Neutrophil (primary cell): ENCODE measurements around the gene PLA2G4B.

ENCODE experiments used
- H3K27ac ChIP-seq: fragments of 200-600 bp; sonication (generic); 2 replicates; pipeline ENCODE4 v1.5.1; 2016; ENCODE audit warnings: mild to moderate bottlenecking, moderate library complexity
- H3K27me3 ChIP-seq: fragments of 200-600 bp; sonication (generic); 2 replicates; pipeline ENCODE4 v1.6.0; 2016; ENCODE audit warnings: mild to moderate bottlenecking
- H3K36me3 ChIP-seq: fragments of 200-600 bp; sonication (generic); 2 replicates; pipeline ENCODE4 v1.5.1; 2017
- H3K4me1 ChIP-seq, 2 experiments: fragments of 200-600 bp in 1 of 2; sonication (generic) in 1 of 2; 1 replicate in 1 of 2; 2 replicates in 1 of 2; pipeline versions ENCODE4 v1.5.1 to v1.6.1; 2013 to 2016; ENCODE audit warnings: low read depth in 1 of 2, low read length in 1 of 2, mild to moderate bottlenecking in 1 of 2, moderate library complexity in 1 of 2; ENCODE audit not compliant: control insufficient read depth in 1 of 2, insufficient read depth in 1 of 2
- H3K4me3 ChIP-seq, 2 experiments: fragments of 200-600 bp in 1 of 2; sonication (generic) in 1 of 2; 1 replicate in 1 of 2; 2 replicates in 1 of 2; pipeline ENCODE4 v1.5.1; 2013 to 2016; ENCODE audit warnings: low read depth in 1 of 2, low read length in 1 of 2, mild to moderate bottlenecking in 1 of 2, moderate library complexity in 1 of 2
- H3K9me3 ChIP-seq: fragments of 200-600 bp; sonication (generic); 2 replicates; pipeline ENCODE4 v1.5.1; 2016
- TF ChIP-seq, protein P1 (sequence below): fragments of 200-600 bp; sonication (generic); IDR thresholded peaks from 2 replicates; pipeline ENCODE4 v1.5.1; 2016; ENCODE audit warnings: antibody characterized with exemption

PLA2G4B gene

DNA sequence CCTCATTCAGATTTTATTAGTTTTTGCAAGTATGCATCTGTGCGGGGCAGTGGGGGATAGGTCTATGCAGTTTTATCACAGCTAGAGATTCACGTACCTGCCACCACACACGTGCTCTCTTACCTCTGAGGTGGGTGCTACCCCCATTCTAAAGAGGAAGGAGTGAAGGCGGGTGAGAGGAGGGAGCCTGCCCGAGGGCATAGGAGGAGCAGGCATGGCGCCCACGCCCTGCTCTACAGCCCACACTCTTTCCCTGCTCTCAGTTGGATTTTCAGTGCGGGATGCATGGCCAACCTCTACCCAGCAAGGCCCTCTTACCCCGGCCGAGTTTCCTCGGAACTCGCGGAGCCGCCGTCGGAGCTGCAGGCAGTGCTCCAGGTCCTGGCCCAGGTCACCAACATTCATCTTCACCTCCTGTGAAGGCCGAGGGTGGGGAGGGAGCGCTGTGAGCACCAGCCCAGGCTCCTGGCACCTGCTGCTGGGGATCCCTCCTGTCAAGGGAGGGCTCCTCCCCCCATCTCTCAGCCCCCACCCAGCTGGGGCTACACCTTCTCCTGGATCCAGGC lies 26.9 kb downstream of the PLA2G4B start:
- H3K9me3 ChIP-seq, result no peaks in the 10 kb centered on the region
- TF ChIP-seq, protein P1, sequence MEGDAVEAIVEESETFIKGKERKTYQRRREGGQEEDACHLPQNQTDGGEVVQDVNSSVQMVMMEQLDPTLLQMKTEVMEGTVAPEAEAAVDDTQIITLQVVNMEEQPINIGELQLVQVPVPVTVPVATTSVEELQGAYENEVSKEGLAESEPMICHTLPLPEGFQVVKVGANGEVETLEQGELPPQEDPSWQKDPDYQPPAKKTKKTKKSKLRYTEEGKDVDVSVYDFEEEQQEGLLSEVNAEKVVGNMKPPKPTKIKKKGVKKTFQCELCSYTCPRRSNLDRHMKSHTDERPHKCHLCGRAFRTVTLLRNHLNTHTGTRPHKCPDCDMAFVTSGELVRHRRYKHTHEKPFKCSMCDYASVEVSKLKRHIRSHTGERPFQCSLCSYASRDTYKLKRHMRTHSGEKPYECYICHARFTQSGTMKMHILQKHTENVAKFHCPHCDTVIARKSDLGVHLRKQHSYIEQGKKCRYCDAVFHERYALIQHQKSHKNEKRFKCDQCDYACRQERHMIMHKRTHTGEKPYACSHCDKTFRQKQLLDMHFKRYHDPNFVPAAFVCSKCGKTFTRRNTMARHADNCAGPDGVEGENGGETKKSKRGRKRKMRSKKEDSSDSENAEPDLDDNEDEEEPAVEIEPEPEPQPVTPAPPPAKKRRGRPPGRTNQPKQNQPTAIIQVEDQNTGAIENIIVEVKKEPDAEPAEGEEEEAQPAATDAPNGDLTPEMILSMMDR, result no peak

DNA sequence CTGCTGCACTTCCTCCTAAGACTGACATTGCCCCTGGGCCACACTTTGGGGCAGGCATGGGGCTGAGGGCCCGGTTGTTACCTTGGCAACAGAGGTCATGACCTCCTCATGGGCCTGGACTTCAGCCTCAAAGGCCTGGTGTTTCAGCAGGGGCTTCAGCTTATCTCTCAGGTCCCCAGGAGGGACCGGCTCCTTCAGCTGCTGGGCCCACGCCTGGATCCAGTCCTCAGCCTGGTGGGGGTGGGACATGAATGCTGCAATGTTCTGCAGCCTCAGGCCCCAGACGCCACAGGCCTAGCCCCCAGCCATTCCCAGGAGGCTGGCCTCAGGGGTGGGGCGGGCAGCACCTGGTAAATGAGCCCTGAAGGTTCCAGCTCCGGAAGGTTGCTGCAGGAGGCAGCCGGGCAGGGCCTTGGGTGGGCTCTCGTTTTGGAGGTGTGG lies 27.6 kb downstream of the PLA2G4B start:
- no peaks in the 10 kb centered on the region for H3K36me3 ChIP-seq
- H3K27ac ChIP-seq, result no peak overlapping the region
- TF ChIP-seq, protein P1, result no peak
- no peaks in the 10 kb centered on the region for H3K9me3 ChIP-seq
- no peaks in the 10 kb centered on the region for H3K27me3 ChIP-seq
- no peaks in the 10 kb centered on the region for H3K4me1 ChIP-seq
- H3K4me3 ChIP-seq, result no peak overlapping the region

More for the DNA sequence above, 26.9 kb downstream of the PLA2G4B start:
- H3K4me1 ChIP-seq, result no peaks in the 10 kb centered on the region
- no peak overlapping the region for H3K4me3 ChIP-seq
- H3K27ac ChIP-seq, result no peak overlapping the region
- H3K27me3 ChIP-seq, result no peaks in the 10 kb centered on the region
- no peaks in the 10 kb centered on the region for H3K36me3 ChIP-seq

DNA sequence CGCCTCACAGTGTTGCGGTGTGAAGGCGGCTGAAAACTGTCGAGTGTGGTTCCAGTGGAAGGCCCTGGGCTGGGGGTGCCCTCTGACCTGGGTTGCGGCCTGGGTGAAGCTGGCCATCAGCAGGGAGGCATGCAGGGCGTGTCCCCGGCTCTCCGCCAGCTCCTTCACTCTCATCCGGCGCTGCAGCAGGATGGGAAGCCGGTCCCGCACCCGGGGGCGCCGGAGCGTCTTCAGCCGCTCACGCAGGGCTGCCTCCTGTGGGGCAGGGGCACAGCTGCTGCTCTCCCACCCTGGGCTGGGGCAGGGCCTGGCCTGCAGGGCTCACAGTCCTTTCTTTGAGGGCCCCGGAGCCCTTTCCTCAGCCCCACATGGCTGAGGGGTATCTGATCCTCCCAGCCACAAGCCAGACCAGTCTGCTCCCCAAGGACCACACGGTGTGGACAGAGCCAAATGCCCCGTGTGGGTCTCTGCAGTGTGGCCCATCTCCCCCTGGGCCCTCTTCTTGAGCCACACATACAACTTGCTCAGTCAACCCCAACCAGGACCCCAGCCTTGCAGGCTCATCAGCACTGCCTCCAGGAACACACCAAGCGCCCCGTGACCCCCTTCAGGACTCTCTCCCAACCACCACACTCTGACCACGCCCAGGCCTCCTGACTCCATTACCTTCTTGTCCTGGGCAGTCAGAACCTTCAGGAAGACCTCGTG lies 28.4 kb downstream of the PLA2G4B start:
- Histone ChIP-seq H3K4me1 (no peaks in the 10 kb centered on the region), H3K27ac (no peak overlapping the region), H3K9me3 (no peaks in the 10 kb centered on the region), H3K4me3 (no peak overlapping the region), H3K27me3 (no peaks in the 10 kb centered on the region), H3K36me3 (no peaks in the 10 kb centered on the region)
- TF ChIP-seq, protein P1, result no peak

DNA sequence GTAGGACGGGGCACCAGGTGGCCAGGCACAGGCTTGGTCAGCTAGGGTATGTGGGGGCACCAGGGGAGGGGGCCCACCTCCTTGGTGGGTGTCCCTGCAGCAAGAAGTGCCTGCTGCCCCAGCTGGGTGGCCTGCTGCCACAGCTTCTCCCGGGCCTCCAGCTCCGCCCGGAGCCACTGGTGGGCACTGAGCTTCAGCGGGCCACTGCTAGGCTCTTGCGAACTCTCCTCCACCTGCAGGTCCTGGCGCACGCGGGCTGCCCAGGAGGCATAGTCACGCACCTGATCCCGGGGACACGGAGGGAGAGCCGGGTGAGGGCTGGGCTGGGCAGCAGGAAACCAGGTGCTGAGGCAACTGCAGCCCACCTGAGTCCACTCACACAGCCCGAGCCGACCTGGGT lies 29.7 kb downstream of the PLA2G4B start:
- H3K4me1 ChIP-seq, result no peaks in the 10 kb centered on the region
- H3K27me3 ChIP-seq, result no peaks in the 10 kb centered on the region
- no peak overlapping the region for H3K4me3 ChIP-seq
- TF ChIP-seq, protein P1, result no peak
- no peaks in the 10 kb centered on the region for H3K36me3 ChIP-seq
- no peak overlapping the region for H3K27ac ChIP-seq
- no peaks in the 10 kb centered on the region for H3K9me3 ChIP-seq

DNA sequence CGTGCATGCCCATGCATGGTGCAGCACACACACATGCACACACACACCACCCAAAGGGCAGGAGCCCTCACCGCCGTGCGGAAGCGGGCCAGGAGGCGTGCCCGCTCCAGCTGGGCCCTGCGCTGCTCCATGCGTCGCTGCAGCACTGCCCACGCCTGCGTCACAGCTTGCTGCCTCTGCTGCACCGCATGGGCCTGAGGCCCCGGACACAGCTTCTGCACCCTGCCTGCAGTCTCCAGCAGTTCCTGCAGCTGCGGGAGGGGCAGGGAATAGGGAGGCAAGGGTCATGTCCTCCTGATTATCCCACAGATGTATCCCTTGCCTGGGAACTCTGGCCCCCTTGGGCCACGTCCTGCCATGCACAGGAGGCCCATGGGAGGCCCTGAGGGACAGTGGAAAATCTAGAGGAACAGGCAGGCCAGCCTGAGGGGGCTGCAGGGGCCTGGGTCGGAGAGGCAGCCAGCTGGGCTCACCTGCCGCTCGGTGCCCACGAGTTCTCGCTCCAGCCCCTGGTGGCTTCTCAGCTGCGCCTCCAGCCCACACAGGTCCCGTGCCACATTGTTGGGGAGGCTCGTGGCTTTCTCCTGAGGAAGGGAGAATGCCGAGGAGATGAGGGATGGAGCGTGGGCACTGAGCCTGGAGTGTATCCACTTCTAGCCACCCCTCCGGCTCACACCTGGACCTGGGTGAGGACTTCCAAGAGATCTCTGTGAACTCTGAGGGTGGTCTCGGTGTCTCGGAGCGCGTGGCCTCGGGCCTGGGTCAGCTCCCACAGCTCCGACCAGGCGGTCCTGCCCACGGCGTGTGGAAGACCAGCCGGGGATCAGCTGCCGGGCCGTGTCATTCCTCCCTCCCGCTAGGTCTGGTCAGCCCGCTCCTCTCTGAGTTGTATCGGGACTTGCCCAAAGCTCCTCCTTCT lies 31.4 kb downstream of the PLA2G4B start:
- no peaks in the 10 kb centered on the region for H3K9me3 ChIP-seq
- TF ChIP-seq, protein P1, result no peak
- H3K4me1 ChIP-seq, result no peaks in the 10 kb centered on the region
- H3K27me3 ChIP-seq, result no peaks in the 10 kb centered on the region
- no peaks in the 10 kb centered on the region for H3K36me3 ChIP-seq
- H3K27ac ChIP-seq, result no peak overlapping the region
- no peak overlapping the region for H3K4me3 ChIP-seq
